Endodermal cell (in vitro differentiated cells): ENCODE measurements around the gene GRIN2A. TPM values are rescaled to one million over a fixed set of nuclear protein-coding genes. Genes with fewer than 3 reads are reported as not detected.

Experiments used
- DNase-seq: peaks from one replicate; pipeline ENCODE4 v3.0.0-alpha.2; 2017
- H3K27ac ChIP-seq: 2 replicates; pipeline ENCODE4 v1.5.1; 2013; ENCODE audit warnings: mild to moderate bottlenecking, low read depth, low read length, moderate library complexity
- H3K27me3 ChIP-seq: 2 replicates; pipeline ENCODE4 v1.6.1; 2013; ENCODE audit warnings: mild to moderate bottlenecking, low read length, moderate library complexity; ENCODE audit not compliant: insufficient read depth, control insufficient read depth, poor library complexity, severe bottlenecking
- H3K36me3 ChIP-seq: 2 replicates; pipeline ENCODE4 v1.7.0; 2013; ENCODE audit warnings: mild to moderate bottlenecking, low read length, moderate library complexity; ENCODE audit not compliant: control insufficient read depth, insufficient read depth
- H3K4me1 ChIP-seq: one replicate; pipeline ENCODE4 v1.7.0; 2013; ENCODE audit warnings: low read length; ENCODE audit not compliant: control insufficient read depth, insufficient read depth
- H3K4me3 ChIP-seq: 2 replicates; pipeline ENCODE4 v1.5.1; 2013; ENCODE audit warnings: mild to moderate bottlenecking, low read length, moderate library complexity
- H3K9ac ChIP-seq: 2 replicates; pipeline ENCODE4 v1.6.1; 2013; ENCODE audit warnings: mild to moderate bottlenecking, low read length, moderate library complexity; ENCODE audit not compliant: poor library complexity, severe bottlenecking; ENCODE audit errors: extremely low read depth
- H3K9me3 ChIP-seq: 2 replicates; pipeline ENCODE4 v1.6.1; 2013; ENCODE audit warnings: mild to moderate bottlenecking, low read length, moderate library complexity; ENCODE audit not compliant: control insufficient read depth
- H3K27ac Mint-ChIP-seq: 2 replicates; pipeline ENCODE4 v1.8.0; 2020; ENCODE audit warnings: mixed read lengths
- H3K27me3 Mint-ChIP-seq: 2 replicates; pipeline ENCODE4 v1.8.0; 2021; ENCODE audit warnings: mild to moderate bottlenecking, mixed read lengths; ENCODE audit not compliant: insufficient read depth
- H3K36me3 Mint-ChIP-seq: 2 replicates; pipeline ENCODE4 v1.8.0; 2020; ENCODE audit warnings: low read depth, mixed read lengths
- H3K4me1 Mint-ChIP-seq: 2 replicates; pipeline ENCODE4 v1.8.0; 2020; ENCODE audit warnings: mixed read lengths
- H3K4me3 Mint-ChIP-seq: 2 replicates; pipeline ENCODE4 v1.8.0; 2020; ENCODE audit warnings: mild to moderate bottlenecking, moderate library complexity, mixed read lengths
- H3K9me3 Mint-ChIP-seq: 2 replicates; pipeline ENCODE4 v1.8.0; 2020; ENCODE audit warnings: mild to moderate bottlenecking, mixed read lengths
- WGBS, 2 experiments: methylation state at CpG; one replicate each; pipeline versions ENCODE4 v1.1.5 to v1.1.7; 2013; ENCODE audit warnings: missing lambda C conversion rate in 2 of 2, mixed read lengths in 1 of 2; ENCODE audit not compliant: insufficient coverage in 1 of 2, insufficient read length in 1 of 2; 5-methylcytosine and 5-hydroxymethylcytosine counted together
- total RNA-seq, 2 donors: library from RNA; stranded (reverse); fragmentation: NEBNext Ultra II Directional in 1 of 2; extraction: Animal tissue kit (Norgen Biotek cat#: 25700) in 1 of 2; gene quantifications; 2 replicates in 1 of 2; 3 replicates in 1 of 2; pipeline ENCODE4 v1.2.1, GENCODE V29; 2021
- TF ChIP-seq, protein P1 (sequence below): fragments of 200-600 bp; sonication (generic); conservative IDR thresholded peaks from 2 replicates; pipeline ENCODE4 v1.5.0; 2021; ENCODE audit warnings: antibody characterized with exemption, mild to moderate bottlenecking

Gene GRIN2A
- total RNA-seq, 2 donors from 2014 or later: 1.2 TPM

GRCh38 chr16:9977333-9977897 lies 204.8 kb downstream of the GRIN2A start:
- Histone ChIP-seq H3K4me1 (no peaks in the 10 kb centered on the region), H3K36me3 (no peaks in the 10 kb centered on the region), H3K27me3 (peaks cover 13% of the 10 kb centered on the region), H3K9ac (no peak overlapping the region), H3K4me3 (no peak overlapping the region), H3K27ac (no peak overlapping the region), H3K9me3 (peaks cover 6% of the 10 kb centered on the region)
- Mint-ChIP-seq H3K27me3 (peaks cover 31% of the 10 kb centered on the region), H3K9me3 (peaks cover 4% of the 10 kb centered on the region), H3K4me1 (no peaks in the 10 kb centered on the region), H3K4me3 (no peak overlapping the region), H3K36me3 (no peaks in the 10 kb centered on the region), H3K27ac (no peak overlapping the region)
- DNase-seq: no peak
- 88 to 92% methylated on average over 6 to 7 of the region's 7 CpGs for WGBS, 2 experiments
- TF ChIP-seq, protein P1, sequence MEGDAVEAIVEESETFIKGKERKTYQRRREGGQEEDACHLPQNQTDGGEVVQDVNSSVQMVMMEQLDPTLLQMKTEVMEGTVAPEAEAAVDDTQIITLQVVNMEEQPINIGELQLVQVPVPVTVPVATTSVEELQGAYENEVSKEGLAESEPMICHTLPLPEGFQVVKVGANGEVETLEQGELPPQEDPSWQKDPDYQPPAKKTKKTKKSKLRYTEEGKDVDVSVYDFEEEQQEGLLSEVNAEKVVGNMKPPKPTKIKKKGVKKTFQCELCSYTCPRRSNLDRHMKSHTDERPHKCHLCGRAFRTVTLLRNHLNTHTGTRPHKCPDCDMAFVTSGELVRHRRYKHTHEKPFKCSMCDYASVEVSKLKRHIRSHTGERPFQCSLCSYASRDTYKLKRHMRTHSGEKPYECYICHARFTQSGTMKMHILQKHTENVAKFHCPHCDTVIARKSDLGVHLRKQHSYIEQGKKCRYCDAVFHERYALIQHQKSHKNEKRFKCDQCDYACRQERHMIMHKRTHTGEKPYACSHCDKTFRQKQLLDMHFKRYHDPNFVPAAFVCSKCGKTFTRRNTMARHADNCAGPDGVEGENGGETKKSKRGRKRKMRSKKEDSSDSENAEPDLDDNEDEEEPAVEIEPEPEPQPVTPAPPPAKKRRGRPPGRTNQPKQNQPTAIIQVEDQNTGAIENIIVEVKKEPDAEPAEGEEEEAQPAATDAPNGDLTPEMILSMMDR: no peak

DNA sequence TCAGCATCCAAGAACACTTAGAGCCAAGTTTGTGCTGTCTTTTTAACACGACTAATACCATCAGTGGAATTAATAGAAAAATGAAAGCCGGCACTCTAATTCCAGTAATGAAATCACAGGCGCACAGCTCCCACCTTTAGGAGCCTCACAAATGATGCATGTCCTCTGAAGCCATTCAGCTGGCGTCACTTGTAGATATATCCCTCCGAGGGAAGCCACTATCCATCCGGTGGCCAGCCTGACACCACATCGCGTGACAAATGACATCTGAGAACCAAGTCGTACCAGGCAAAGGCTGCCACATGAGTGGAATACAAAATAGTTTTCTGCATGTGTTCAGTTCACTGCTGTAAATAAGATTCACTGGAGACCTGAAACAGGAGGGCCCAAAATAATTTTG lies 205.6 kb downstream of the GRIN2A start:
- no peak overlapping the region for H3K27ac ChIP-seq
- no peak overlapping the region for H3K9ac ChIP-seq
- no peaks in the 10 kb centered on the region for H3K36me3 ChIP-seq
- peaks cover 6% of the 10 kb centered on the region for H3K9me3 ChIP-seq
- Mint-ChIP-seq H3K4me1 (no peaks in the 10 kb centered on the region), H3K9me3 (peaks cover 4% of the 10 kb centered on the region), H3K27ac (no peak overlapping the region), H3K4me3 (no peak overlapping the region), H3K27me3 (peaks cover 31% of the 10 kb centered on the region), H3K36me3 (no peaks in the 10 kb centered on the region)
- TF ChIP-seq, protein P1: no peak
- peaks cover 13% of the 10 kb centered on the region for H3K27me3 ChIP-seq
- WGBS, 2 experiments: 85% methylated on average over 9 of the region's 9 CpGs
- no peaks in the 10 kb centered on the region for H3K4me1 ChIP-seq
- no peak overlapping the region for H3K4me3 ChIP-seq
- DNase-seq: no peak

- peaks cover 33% of the 10 kb centered on the region for H3K27me3 ChIP-seq
- no peaks in the 10 kb centered on the region for H3K4me1 ChIP-seq
- Mint-ChIP-seq H3K36me3 (no peaks in the 10 kb centered on the region), H3K27me3 (peaks cover 44% of the 10 kb centered on the region), H3K4me3 (no peak overlapping the region), H3K27ac (no peak overlapping the region), H3K9me3 (peaks cover 4% of the 10 kb centered on the region), H3K4me1 (no peaks in the 10 kb centered on the region)
- H3K9ac ChIP-seq: no peak overlapping the region
- no peak for DNase-seq
- H3K9me3 ChIP-seq: peaks cover 6% of the 10 kb centered on the region
- no peaks in the 10 kb centered on the region for H3K36me3 ChIP-seq
- WGBS, 2 experiments: 61 to 67% methylated on average over 1 to 2 of the region's 2 CpGs
- H3K27ac ChIP-seq: no peak overlapping the region
- TF ChIP-seq, protein P1: no peak
- no peak overlapping the region for H3K4me3 ChIP-seq
Measured at GRCh38 chr16:9971907-9972306, 210.3 kb downstream of the GRIN2A start.
